Left forelimb (tissue), 1 donor: ENCODE measurements around the gene WWC2.
"Not testable (repeated sequence)": the region's sequence is repeated elsewhere in the genome, so short reads cannot be mapped to it uniquely, and the experiment has no call there.

ENCODE experiments used
- DNase-seq: peaks from one replicate; pipeline ENCODE4 v3.0.0-alpha.2; 2018; ENCODE audit warnings: low spot score

Gene WWC2

DNA sequence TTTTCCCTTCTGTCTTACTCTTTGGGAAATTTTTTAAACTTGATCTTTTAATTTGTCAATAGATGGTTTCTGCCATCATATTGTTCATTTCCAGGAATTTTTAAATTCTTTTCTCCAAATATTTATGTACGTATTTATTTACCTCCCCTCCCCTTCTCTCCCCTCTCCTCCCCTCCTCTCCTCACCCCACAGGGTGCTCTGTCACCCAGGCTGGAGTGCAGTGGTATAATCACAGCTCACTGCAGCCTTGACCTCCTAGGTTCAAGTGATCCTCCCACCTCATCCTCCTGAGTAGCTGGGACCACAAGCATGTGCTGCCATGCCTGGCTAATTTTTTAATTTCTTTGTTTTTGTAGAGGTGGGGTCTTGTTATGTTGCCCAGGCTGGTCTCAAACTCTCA lies 73.8 kb downstream of the WWC2 start:
- no peak for DNase-seq

- no peak for DNase-seq
Observed at GRCh38 chr4:183173580-183174526, 74.8 kb downstream of the WWC2 start.

DNA sequence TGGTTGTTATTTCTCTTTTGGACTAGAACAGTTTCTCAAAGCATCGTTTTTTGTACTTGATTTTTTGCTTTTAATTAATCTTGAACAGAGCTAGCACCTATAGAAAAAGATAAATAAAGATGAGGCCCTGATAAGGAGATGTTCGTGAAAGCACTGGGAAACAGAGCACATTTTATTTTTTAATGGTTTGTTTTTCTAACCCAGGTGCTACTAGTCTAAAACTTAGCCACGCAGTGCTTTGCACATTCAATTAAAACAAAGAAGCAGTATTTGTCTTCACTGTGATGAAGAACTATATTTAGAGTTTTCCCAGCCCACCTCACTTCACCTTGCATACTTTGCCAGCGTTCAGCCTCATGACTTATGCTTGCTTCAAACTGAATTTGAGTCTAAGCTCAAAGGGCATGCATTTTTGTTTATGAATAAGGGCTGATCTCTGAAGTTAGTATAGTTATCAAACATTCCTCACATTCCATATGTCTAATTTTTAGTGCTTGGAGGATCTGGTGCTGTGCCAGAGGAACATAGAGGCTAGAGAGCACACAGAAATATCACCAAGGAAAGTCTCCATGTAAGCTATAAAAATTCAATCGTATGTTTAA lies 76.7 kb downstream of the WWC2 start:
- no peak for DNase-seq

GRCh38 chr4:183177001-183177400 lies 77.9 kb downstream of the WWC2 start:
- DNase-seq = no peak

- no peak for DNase-seq
Observed at GRCh38 chr4:183178201-183178600, 79.1 kb downstream of the WWC2 start.

DNA sequence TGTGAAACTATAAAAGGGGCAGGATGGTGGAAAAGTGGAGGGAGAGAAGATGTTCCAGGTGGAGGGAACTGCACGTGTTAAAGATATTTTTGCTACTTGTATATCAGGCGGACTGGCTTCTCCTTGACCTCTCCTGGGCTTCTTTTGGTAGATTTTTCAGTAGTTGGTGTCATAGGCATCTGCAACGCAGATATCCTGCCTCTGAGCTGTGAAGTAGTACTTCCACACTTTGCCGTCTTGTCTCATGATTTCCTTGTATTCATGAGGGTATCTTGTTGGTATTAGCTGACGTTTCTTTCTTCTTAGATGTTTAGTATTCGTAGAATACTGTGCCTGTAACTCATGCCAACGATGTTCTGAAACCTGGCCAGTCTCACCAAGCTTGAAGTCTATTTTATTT lies 81.0 kb downstream of the WWC2 start:
- no peak for DNase-seq

- no peak for DNase-seq
Observed at GRCh38 chr4:183180621-183181020, 81.6 kb downstream of the WWC2 start.

DNA sequence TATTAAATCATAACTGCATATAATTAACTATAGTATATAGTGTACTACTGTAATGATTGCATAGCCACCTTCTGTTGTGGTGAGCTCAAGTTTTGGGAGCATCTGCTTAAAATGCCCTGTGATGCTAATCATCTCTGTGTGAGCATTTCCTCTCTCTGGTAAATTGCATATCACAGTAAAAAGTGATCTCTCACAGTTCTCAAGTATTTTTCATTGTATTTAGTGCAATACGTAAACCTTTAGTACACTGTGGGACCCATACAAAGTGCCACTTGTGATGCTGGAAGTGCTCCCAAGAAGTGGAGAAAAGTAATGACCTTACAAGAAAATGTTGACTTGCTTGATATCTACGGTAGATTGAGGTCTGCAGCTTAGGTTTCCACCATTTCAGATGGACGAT lies 82.0 kb downstream of the WWC2 start:
- no peak for DNase-seq

GRCh38 chr4:183182873-183183725 lies 84.0 kb downstream of the WWC2 start:
- no peak for DNase-seq

GRCh38 chr4:183183906-183184535 lies 85.0 kb downstream of the WWC2 start:
- no peak for DNase-seq

GRCh38 chr4:183185018-183185417 lies 86.0 kb downstream of the WWC2 start:
- no peak for DNase-seq

DNA sequence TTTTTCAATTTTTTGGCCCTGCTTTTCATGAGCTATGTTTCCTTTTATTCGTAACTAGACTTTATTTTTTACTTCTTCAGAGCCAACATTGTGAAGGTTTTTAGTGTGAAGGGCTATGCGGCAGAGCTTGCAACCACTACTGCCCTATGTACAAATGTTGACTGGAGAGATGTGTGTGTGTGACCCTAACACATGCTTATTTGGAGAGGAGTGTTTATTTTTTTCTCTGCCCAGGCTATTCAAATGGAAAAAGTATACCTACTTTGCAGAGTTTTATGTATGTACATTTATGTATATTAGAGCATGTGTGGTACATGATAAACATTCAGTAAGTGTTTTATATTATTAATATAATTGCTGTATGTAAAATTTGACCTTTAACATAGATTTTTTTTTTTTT lies 86.5 kb downstream of the WWC2 start:
- no peak for DNase-seq

GRCh38 chr4:183186813-183187212 lies 87.8 kb downstream of the WWC2 start:
- DNase-seq = no peak

DNA sequence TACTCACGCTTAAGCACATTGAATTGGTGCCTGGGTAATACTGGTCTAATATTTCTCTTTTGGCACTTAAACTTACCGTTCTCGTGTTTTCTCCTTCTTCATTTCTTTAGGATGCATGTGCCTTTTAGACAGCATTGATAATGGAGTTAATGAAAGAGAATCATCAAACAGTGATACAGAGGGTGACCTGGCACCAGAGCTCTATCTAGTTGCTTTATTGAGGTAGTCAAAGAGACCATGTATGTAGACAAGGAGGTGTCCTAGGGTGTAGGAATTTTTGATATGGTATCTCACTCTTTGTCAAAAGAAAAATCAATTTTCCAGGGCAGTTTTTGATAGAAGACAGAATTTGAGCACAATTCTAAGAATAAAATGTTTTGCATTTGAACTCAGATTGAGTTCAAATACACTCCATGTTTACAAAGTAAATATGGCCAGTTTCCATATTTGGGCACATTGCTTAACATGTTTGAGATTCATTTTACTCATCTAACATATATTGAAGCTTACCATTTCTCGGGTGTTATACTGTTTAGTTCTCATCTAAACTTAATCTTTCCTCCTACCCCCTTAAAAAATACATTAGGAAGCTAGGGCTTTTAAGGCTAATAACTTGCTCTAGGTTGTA lies 92.0 kb downstream of the WWC2 start:
- no peak for DNase-seq

GRCh38 chr4:183191630-183192029 lies 92.6 kb downstream of the WWC2 start:
- no peak for DNase-seq

- DNase-seq = no peak
Observed at GRCh38 chr4:183192571-183192970, 93.5 kb downstream of the WWC2 start.

DNA sequence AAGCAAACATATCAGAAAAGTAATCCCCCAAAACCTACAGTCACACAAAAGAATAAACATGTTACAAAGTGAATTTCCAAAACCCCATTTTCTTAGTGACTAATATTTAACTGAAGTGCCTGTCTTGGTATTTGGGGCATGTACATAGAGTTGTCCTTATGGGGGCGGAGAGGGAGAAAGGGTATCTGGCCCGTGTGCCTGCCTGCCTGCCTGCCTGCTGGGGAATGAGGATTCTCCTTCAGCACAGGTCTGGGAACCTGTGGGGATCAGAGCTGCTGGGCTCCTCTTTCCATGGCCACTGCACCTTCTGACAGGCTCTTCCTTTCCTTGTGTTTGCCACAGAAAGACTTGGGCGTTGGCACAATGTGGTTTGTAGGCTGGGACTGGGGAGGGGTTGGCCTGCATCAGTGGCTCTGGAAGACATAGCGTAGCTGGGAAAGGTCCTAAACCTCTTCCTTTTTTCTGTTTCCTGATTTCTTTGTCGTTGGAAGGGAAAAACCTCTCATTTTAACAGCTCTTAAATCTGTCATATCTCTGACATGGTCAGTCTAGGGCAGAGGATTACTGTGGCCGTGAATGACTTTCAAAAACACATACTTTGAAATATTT lies 94.8 kb downstream of the WWC2 start:
- not testable (repeated sequence) for DNase-seq

DNA sequence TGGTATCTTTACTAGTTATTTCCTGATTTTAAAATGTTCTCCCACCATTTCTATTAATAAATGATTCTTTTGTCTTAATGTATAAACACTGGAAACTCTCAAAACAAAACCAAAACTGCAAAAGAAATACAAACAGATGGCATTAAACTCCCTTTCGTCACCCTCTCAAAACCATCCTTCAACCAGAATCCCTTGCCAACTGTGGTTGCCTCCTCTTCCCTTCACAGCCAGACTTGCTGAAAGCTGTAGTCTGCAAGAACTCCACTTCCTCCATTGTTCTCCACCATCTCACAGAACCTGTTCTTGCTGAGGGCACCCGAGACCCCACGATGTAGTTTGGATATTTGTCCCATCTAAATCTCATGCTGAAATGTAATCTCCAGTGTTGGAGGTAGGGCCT lies 96.5 kb downstream of the WWC2 start:
- no peak for DNase-seq

DNA sequence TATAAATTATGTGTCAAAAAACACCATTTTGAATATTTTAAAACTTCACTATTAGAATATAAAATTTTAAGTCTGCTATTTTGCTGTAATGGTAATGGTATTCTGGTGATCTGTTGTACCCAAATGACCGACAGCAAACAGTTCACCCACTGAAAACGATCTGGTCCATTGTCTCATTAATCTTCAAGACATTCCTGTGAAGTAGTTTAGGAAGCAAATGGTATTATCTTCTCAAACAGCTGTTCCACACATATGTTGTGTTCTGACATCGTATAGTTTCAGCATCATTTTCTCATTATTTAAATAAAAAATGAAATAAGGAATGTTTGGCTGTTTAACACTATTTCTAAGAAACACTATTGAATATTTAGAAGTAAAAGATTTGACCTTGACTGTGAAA lies 98.1 kb downstream of the WWC2 start:
- no peak for DNase-seq

GRCh38 chr4:183200453-183200852 lies 101.4 kb downstream of the WWC2 start:
- DNase-seq = no peak

DNA sequence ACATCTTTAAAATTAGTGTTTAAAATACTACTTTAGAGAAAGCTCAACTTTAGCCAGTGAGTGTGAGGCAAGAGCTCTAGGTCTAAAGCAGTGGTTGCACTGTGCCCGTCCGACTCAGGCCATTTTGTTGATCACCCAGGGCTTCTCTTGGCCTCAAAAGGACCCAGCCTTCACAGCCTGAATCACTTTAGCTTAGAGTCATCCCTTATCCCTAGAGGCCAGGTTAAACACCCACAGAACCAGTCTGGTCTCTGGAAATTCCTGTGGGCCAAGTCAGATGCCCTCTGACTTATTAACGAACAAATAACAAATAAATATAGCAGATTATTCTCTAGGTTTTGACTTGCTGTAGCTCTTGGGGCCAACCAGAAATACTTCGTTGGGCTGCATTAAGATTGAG lies 102.3 kb downstream of the WWC2 start:
- DNase-seq = no peak
